Measurements from ENCODE around the gene BICDL2.
"Not testable (repeated sequence)": the region's sequence is repeated elsewhere in the genome, so short reads cannot be mapped to it uniquely, and the experiment has no call there.

BICDL2 gene

GRCh38 chr16:3036726-3037315 is at the start of gene BICDL2:
BICDL2 (minus strand) TSS chr16:3036944; CDS start chr16:3035496, 1,448 bp downstream.
- no peak for DNase-seq (ENCODE audit: low read depth)

GRCh38 chr16:3085868-3086595 is 49.3 kb upstream of the BICDL2 start:
- DNase-seq (ENCODE audit: low read depth), result no peak

- DNase-seq (ENCODE audit: low read depth), result no peak
Observed at GRCh38 chr16:3084969-3085670, 48.4 kb upstream of the BICDL2 start.

GRCh38 chr16:3084491-3084890 is 47.7 kb upstream of the BICDL2 start:
- no peak for DNase-seq (ENCODE audit: low read depth)

- not testable (repeated sequence) for DNase-seq (ENCODE audit: low read depth)
Observed at GRCh38 chr16:3083408-3083807, 46.7 kb upstream of the BICDL2 start.

- DNase-seq (ENCODE audit: low read depth), result not testable (repeated sequence)
Observed at GRCh38 chr16:3081957-3082356, 45.2 kb upstream of the BICDL2 start.

- no peak for DNase-seq (ENCODE audit: low read depth)
Observed at GRCh38 chr16:3080024-3080423, 43.3 kb upstream of the BICDL2 start.

- no peak for DNase-seq (ENCODE audit: low read depth)
Observed at GRCh38 chr16:3076577-3076976, 39.8 kb upstream of the BICDL2 start.

- DNase-seq (ENCODE audit: low read depth), result not testable (repeated sequence)
Observed at GRCh38 chr16:3075946-3076345, 39.2 kb upstream of the BICDL2 start.

GRCh38 chr16:3075523-3075915 is 38.8 kb upstream of the BICDL2 start:
- DNase-seq (ENCODE audit: low read depth), result no peak

- no peak for DNase-seq (ENCODE audit: low read depth)
Observed at GRCh38 chr16:3074860-3075522, 38.2 kb upstream of the BICDL2 start.

GRCh38 chr16:3073448-3073847 is 36.7 kb upstream of the BICDL2 start:
- DNase-seq (ENCODE audit: low read depth), result no peak

GRCh38 chr16:3072576-3073263 is 36.0 kb upstream of the BICDL2 start:
- not testable (repeated sequence) for DNase-seq (ENCODE audit: low read depth)

GRCh38 chr16:3072148-3072547 is 35.4 kb upstream of the BICDL2 start:
- DNase-seq (ENCODE audit: low read depth), result not testable (repeated sequence)

GRCh38 chr16:3071655-3072054 is 34.9 kb upstream of the BICDL2 start:
- no peak for DNase-seq (ENCODE audit: low read depth)

- no peak for DNase-seq (ENCODE audit: low read depth)
Observed at GRCh38 chr16:3070608-3071111, 33.9 kb upstream of the BICDL2 start.

- not testable (repeated sequence) for DNase-seq (ENCODE audit: low read depth)
Observed at GRCh38 chr16:3069146-3069545, 32.4 kb upstream of the BICDL2 start.

- no peak for DNase-seq (ENCODE audit: low read depth)
Observed at GRCh38 chr16:3068487-3068886, 31.7 kb upstream of the BICDL2 start.

GRCh38 chr16:3066440-3066748 is 29.6 kb upstream of the BICDL2 start:
- DNase-seq (ENCODE audit: low read depth), result no peak

GRCh38 chr16:3065742-3066439 is 29.1 kb upstream of the BICDL2 start:
- DNase-seq (ENCODE audit: low read depth), result no peak

GRCh38 chr16:3065069-3065741 is 28.5 kb upstream of the BICDL2 start, which contains the start of gene IL32:
IL32 (plus strand) TSS chr16:3065640; CDS start chr16:3065812, 172 bp downstream.
- no peak for DNase-seq (ENCODE audit: low read depth)

All from fibroblast of the conjunctiva (primary cell).